H1 (cell line): ENCODE results near the gene DOK6. TPM values are rescaled to one million over a fixed set of nuclear protein-coding genes. Genes with fewer than 3 reads are reported as not detected.

ENCODE experiments used
- CTCF ChIA-PET: fragments of 300-600 bp; sonication (Branson Sonifier 250); formaldehyde crosslinking; loops from one replicate; lab custom pipeline; 2021; ENCODE audit not compliant: partially characterized antibody; lab: Charles Lee
- POLR2A ChIA-PET: fragments of 300-600 bp; sonication (Branson Sonifier 250); formaldehyde crosslinking; loops from one replicate; lab custom pipeline; 2021; ENCODE audit warnings: inconsistent platforms; ENCODE audit not compliant: partially characterized antibody; lab: Charles Lee
- DNase-seq, 2 experiments: peaks; one replicate each; pipeline versions ENCODE4 v3.0.0 to v3.0.0-alpha.2; 2010 to 2022; ENCODE audit warnings: low spot score in 2 of 2, low read depth in 1 of 2, mixed read lengths in 1 of 2
- FAIRE-seq: peaks from 2 replicates; lab custom pipeline; 2011; peaks lifted over from hg19 to GRCh38; lab: Jason Lieb, UNC
- H2AFZ ChIP-seq: 2 replicates; pipeline ENCODE4 v1.8.1; 2012; ENCODE audit warnings: low read length, inconsistent platforms
- H2AK5ac ChIP-seq: 2 replicates; pipeline ENCODE4 v1.6.1; 2013; ENCODE audit warnings: low read depth, low read length
- H2BK120ac ChIP-seq: replicated peaks from 2 replicates; pipeline ENCODE3; 2013; ENCODE audit warnings: low read depth, low read length, inconsistent platforms
- H2BK12ac ChIP-seq: 2 replicates; pipeline ENCODE4 v1.6.1; 2013; ENCODE audit warnings: low read depth, low read length
- H2BK15ac ChIP-seq: 2 replicates; pipeline ENCODE4 v1.6.1; 2013; ENCODE audit warnings: low read length
- H2BK20ac ChIP-seq: 2 replicates; pipeline ENCODE4 v1.6.1; 2013; ENCODE audit warnings: low read length
- H2BK5ac ChIP-seq: 2 replicates; pipeline ENCODE4 v1.6.1; 2013; ENCODE audit warnings: low read depth, low read length
- H3K14ac ChIP-seq: 2 replicates; pipeline ENCODE4 v1.6.1; 2013; ENCODE audit warnings: inconsistent platforms; ENCODE audit not compliant: insufficient read length
- H3K18ac ChIP-seq: 2 replicates; pipeline ENCODE4 v1.6.1; 2013; ENCODE audit warnings: low read length; ENCODE audit errors: extremely low read depth
- H3K23ac ChIP-seq: 2 replicates; pipeline ENCODE4 v1.6.1; 2013; ENCODE audit warnings: inconsistent platforms; ENCODE audit not compliant: insufficient read length
- H3K23me2 ChIP-seq: 2 replicates; pipeline ENCODE4 v1.6.1; 2013; ENCODE audit warnings: low read depth, low read length
- H3K27ac ChIP-seq: 2 replicates; pipeline ENCODE4 v1.6.1; 2011; ENCODE audit warnings: low read depth, low read length, inconsistent platforms
- H3K27me3 ChIP-seq, 4 experiments: replicated peaks in 1 of 4; 1 replicate in 1 of 4; 2 replicates in 3 of 4; pipeline versions ENCODE4 v1.6.1 to v1.8.1; 2011 to 2013; ENCODE audit warnings: low read length in 3 of 4, mild to moderate bottlenecking in 3 of 4, inconsistent platforms in 2 of 4, mixed read lengths in 2 of 4, moderate library complexity in 1 of 4; ENCODE audit not compliant: control insufficient read depth in 3 of 4, insufficient read depth in 3 of 4; ENCODE audit errors: extremely low read depth in 1 of 4
- H3K36me3 ChIP-seq, 4 experiments: 2 replicates each; pipeline versions ENCODE4 v1.6.1 to v1.8.1; 2011 to 2013; ENCODE audit warnings: mild to moderate bottlenecking in 4 of 4, low read length in 3 of 4, moderate library complexity in 2 of 4, control low read depth in 1 of 4, inconsistent platforms in 1 of 4; ENCODE audit not compliant: insufficient read depth in 4 of 4, control insufficient read depth in 2 of 4
- H3K4ac ChIP-seq: replicated peaks from 2 replicates; pipeline ENCODE3; 2013; ENCODE audit warnings: low read length, low read depth, mixed read lengths, inconsistent platforms; ENCODE audit not compliant: insufficient read length
- H3K4me1 ChIP-seq, 4 experiments: replicated peaks in 1 of 4; 1 replicate in 1 of 4; 2 replicates in 3 of 4; pipeline versions ENCODE4 v1.6.1 to v1.8.1; 2011 to 2013; ENCODE audit warnings: low read length in 3 of 4, inconsistent platforms in 2 of 4, mixed read lengths in 1 of 4; ENCODE audit not compliant: insufficient read depth in 4 of 4, control insufficient read depth in 3 of 4
- H3K4me2 ChIP-seq, 2 experiments: 2 replicates each; pipeline versions ENCODE4 v1.6.1 to v1.8.1; 2011 to 2013; ENCODE audit warnings: low read depth in 2 of 2, low read length in 2 of 2, control low read depth in 1 of 2, inconsistent platforms in 1 of 2, mild to moderate bottlenecking in 1 of 2; ENCODE audit not compliant: insufficient read depth in 1 of 2
- H3K4me3 ChIP-seq, 4 experiments: fragments of 200-600, 300-600 bp in 1 of 4; sonication (generic), shearing (Covaris generic), sonication (Bioruptor Twin) in 1 of 4; 2 replicates each; pipeline versions ENCODE4 v1.5.1 to v1.8.1; 2011 to 2016; ENCODE audit warnings: low read length in 4 of 4, low read depth in 3 of 4, control low read depth in 2 of 4, inconsistent platforms in 2 of 4, mild to moderate bottlenecking in 2 of 4, mixed read lengths in 1 of 4, moderate library complexity in 1 of 4; ENCODE audit not compliant: insufficient read depth in 2 of 4; ENCODE audit errors: extremely low read depth in 1 of 4
- H3K56ac ChIP-seq: replicated peaks from 2 replicates; pipeline ENCODE3; 2013; ENCODE audit warnings: low read depth, mild to moderate bottlenecking, mixed read lengths, low read length, inconsistent platforms; ENCODE audit not compliant: insufficient read length
- H3K79me1 ChIP-seq: 2 replicates; pipeline ENCODE4 v1.6.1; 2013; ENCODE audit warnings: low read depth, low read length, control low read depth
- H3K79me2 ChIP-seq, 2 experiments: 2 replicates each; pipeline versions ENCODE4 v1.6.1 to v1.8.1; 2012 to 2013; ENCODE audit warnings: low read length in 2 of 2, mild to moderate bottlenecking in 2 of 2, inconsistent platforms in 1 of 2; ENCODE audit not compliant: insufficient read depth in 2 of 2, control insufficient read depth in 1 of 2
- H3K9ac ChIP-seq, 4 experiments: replicated peaks in 1 of 4; 1 replicate in 1 of 4; 2 replicates in 3 of 4; pipeline versions ENCODE4 v1.6.1 to v1.8.1; 2011 to 2013; ENCODE audit warnings: low read depth in 3 of 4, low read length in 3 of 4, control low read depth in 2 of 4, mild to moderate bottlenecking in 2 of 4, moderate library complexity in 2 of 4, inconsistent platforms in 1 of 4; ENCODE audit errors: extremely low read depth in 1 of 4
- H3K9me3 ChIP-seq, 2 experiments: 2 replicates each; pipeline versions ENCODE4 v1.6.1 to v1.8.1; 2012 to 2013; ENCODE audit warnings: mild to moderate bottlenecking in 2 of 2, moderate library complexity in 2 of 2, control low read depth in 1 of 2, inconsistent platforms in 1 of 2, low read depth in 1 of 2, low read length in 1 of 2, mixed read lengths in 1 of 2; ENCODE audit not compliant: insufficient read depth in 2 of 2
- H4K20me1 ChIP-seq, 2 experiments: replicated peaks in 1 of 2; 2 replicates each; pipeline versions ENCODE3 to v1.8.1; 2011 to 2013; ENCODE audit warnings: inconsistent platforms in 2 of 2, low read length in 2 of 2, mild to moderate bottlenecking in 1 of 2; ENCODE audit not compliant: insufficient read depth in 2 of 2, control insufficient read depth in 1 of 2
- H4K5ac ChIP-seq: 2 replicates; pipeline ENCODE4 v1.6.1; 2013; ENCODE audit warnings: low read length, low read depth, mixed read lengths, inconsistent platforms; ENCODE audit not compliant: insufficient read length
- H4K8ac ChIP-seq: 2 replicates; pipeline ENCODE4 v1.8.0; 2013; ENCODE audit warnings: mild to moderate bottlenecking, moderate library complexity, low read length, inconsistent platforms; ENCODE audit not compliant: insufficient read depth; ENCODE audit errors: extremely low read depth
- H4K91ac ChIP-seq: replicated peaks from 2 replicates; pipeline ENCODE3; 2013; ENCODE audit warnings: low read length, mixed read lengths, inconsistent platforms; ENCODE audit not compliant: insufficient read length
- TCF12 ChIP-seq: IDR thresholded peaks from 2 replicates; pipeline ENCODE4 v1.6.1; 2011; ENCODE audit warnings: low read depth, mild to moderate bottlenecking, low read length
- USF2 ChIP-seq: IDR thresholded peaks from 2 replicates; pipeline ENCODE4 v1.6.1; 2011; ENCODE audit warnings: low read length, improper control_type of control experiment
- WGBS, 2 experiments: shearing (Covaris generic) in 1 of 2; methylation state at CpG; one replicate each; pipeline versions ENCODE4 v1.1.6 to v1.1.7; 2013 to 2015; ENCODE audit warnings: low lambda C conversion rate in 2 of 2, mixed read lengths in 2 of 2, inconsistent platforms in 1 of 2, low coverage in 1 of 2, missing lambda C conversion rate in 1 of 2; ENCODE audit not compliant: insufficient replicate concordance in 2 of 2, insufficient coverage in 1 of 2, insufficient read length in 1 of 2; ENCODE audit errors: extremely low coverage in 1 of 2, missing lambda C conversion rate in 1 of 2; 5-methylcytosine and 5-hydroxymethylcytosine counted together
- polyA plus RNA-seq, 7 experiments: library from polyadenylated mRNA; depleted of rRNA in 3 of 7; stranded (reverse) in 5 of 7; unstranded in 2 of 7; fragments of >200 nt in 5 of 7; fragments of 200-250 nt in 2 of 7; gene quantifications; 1 replicate in 5 of 7; 2 replicates in 1 of 7; 4 replicates in 1 of 7; pipeline versions ENCODE4 v1.2.1 to v1.2.3, GENCODE V29; 2011 to 2013; ENCODE audit warnings: missing spikeins in 2 of 7, mixed read lengths in 2 of 7
- total RNA-seq: library from RNA; stranded (reverse); fragmentation: NEBNext Ultra II Directional; extraction: Animal tissue kit (Norgen Biotek cat#: 25700); gene quantifications from 2 replicates; pipeline ENCODE4 v1.2.1, GENCODE V29; 2021

Gene DOK6
- total and polyA plus RNA-seq, 2 of the 8 experiments (the other 6 are each of a cell fraction or from before 2014, with no cell fraction given): 0.33 to 0.50 TPM

- Histone ChIP-seq H3K4me3 (no peak overlapping the region), H4K91ac (no peak overlapping the region), H4K5ac (no peak overlapping the region), H3K27ac (no peak overlapping the region), H3K79me2 (no peaks in the 10 kb centered on the region), H2AFZ (no peak overlapping the region), H3K79me1 (no peaks in the 10 kb centered on the region), H3K18ac (no peak overlapping the region), H2BK20ac (no peak overlapping the region), H4K8ac (no peak overlapping the region), H2BK120ac (no peak overlapping the region), H3K23ac (no peak overlapping the region), H3K9ac (no peak overlapping the region), H2BK15ac (no peak overlapping the region), H3K9me3 (peaks cover 20 to 26% of the 10 kb centered on the region in 2 experiments), H2BK5ac (no peak overlapping the region), H3K36me3 (peaks cover 0 to 4% (median 0%) of the 10 kb centered on the region in 4 experiments; a peak in 1 of 8 replicates), H3K4ac (no peak overlapping the region), H3K27me3 (peaks cover 0 to 1% (median 0%) of the 10 kb centered on the region in 4 experiments; a peak in 1 of 7 replicates), H4K20me1 (no peaks in the 10 kb centered on the region), H3K56ac (no peak overlapping the region), H3K4me1 (no peaks in the 10 kb centered on the region), H3K14ac (no peak overlapping the region), H3K23me2 (no peaks in the 10 kb centered on the region), H2AK5ac (no peak overlapping the region), H2BK12ac (no peak overlapping the region), H3K4me2 (no peak overlapping the region)
- WGBS, 2 experiments: 100% methylated on average over 2 of the region's 2 CpGs; no CpG with 5 or more reads in 1 of the 2 experiments
- CTCF ChIA-PET: interaction anchor here (2.3 kb wide), 1 partner anchor 22 kb away, joined by 5 read pairs; no protein-coding TSS in a partner anchor
- FAIRE-seq (no peak), DNase-seq (no peak)
- POLR2A ChIA-PET: no interaction called here
- TF ChIP-seq TCF12 (no peak), USF2 (no peak)
Measured at GRCh38 chr18:69564602-69565001, 163.9 kb downstream of the DOK6 start.
